SK-N-SH (cell line): ENCODE results near the gene TNFAIP3. TPM values are rescaled to one million over a fixed set of nuclear protein-coding genes. Genes with fewer than 3 reads are reported as not detected.

Experiments used
- CTCF ChIA-PET: fragments of 300-600, 350-600 bp; formaldehyde crosslinking; extraction: SDS; loops from one replicate; lab custom pipeline; 2021; lab: Yijun Ruan, JAX
- POLR2A ChIA-PET: fragments of 350-600 bp; sonication (Branson Sonifier 250); formaldehyde crosslinking; extraction: SDS; loops from one replicate; lab custom pipeline; 2020; ENCODE audit warnings: antibody characterized with exemption, inconsistent platforms; lab: Yijun Ruan, JAX
- DNase-seq: peaks from one replicate; pipeline ENCODE4 v3.0.0; 2012
- H2AFZ ChIP-seq: fragments of 200-600 bp; sonication (generic); 2 replicates; pipeline ENCODE4 v1.8.1; 2016; ENCODE audit warnings: antibody characterized with exemption, mild to moderate bottlenecking, low read depth
- H3F3A ChIP-seq: fragments of 200-600 bp; sonication (generic); replicated peaks from 2 replicates; pipeline ENCODE3; 2016; ENCODE audit warnings: antibody characterized with exemption, mild to moderate bottlenecking; ENCODE audit not compliant: insufficient read depth
- H3K27ac ChIP-seq, 2 experiments: fragments of 200-500 bp in 1 of 2; fragments of 200-600 bp in 1 of 2; sonication (Bioruptor generic) in 1 of 2; sonication (generic), shearing (Covaris generic) in 1 of 2; 2 replicates each; pipeline versions ENCODE4 v1.5.1 to v1.6.1; 2014 to 2016; ENCODE audit warnings: low read depth in 2 of 2, inconsistent platforms in 1 of 2, low read length in 1 of 2, mild to moderate bottlenecking in 1 of 2, mixed read lengths in 1 of 2
- H3K27me3 ChIP-seq: fragments of 200-600 bp; sonication (generic), shearing (Covaris generic); 2 replicates; pipeline ENCODE4 v1.6.1; 2016; ENCODE audit warnings: mixed run types; ENCODE audit not compliant: insufficient read depth
- H3K36me3 ChIP-seq, 2 experiments: fragments of 200-500 bp in 1 of 2; fragments of 200-600 bp in 1 of 2; sonication (Bioruptor generic) in 1 of 2; sonication (generic) in 1 of 2; replicated peaks in 1 of 2; 2 replicates each; pipeline versions ENCODE3 to v1.5.1; 2014 to 2016; ENCODE audit warnings: low read length in 1 of 2, mild to moderate bottlenecking in 1 of 2; ENCODE audit not compliant: insufficient read depth in 2 of 2, control insufficient read depth in 1 of 2
- H3K4me1 ChIP-seq, 2 experiments: fragments of 200-500 bp in 1 of 2; fragments of 200-600 bp in 1 of 2; sonication (Bioruptor generic) in 1 of 2; sonication (generic), shearing (Covaris generic) in 1 of 2; 2 replicates each; pipeline versions ENCODE4 v1.5.1 to v1.6.1; 2014 to 2016; ENCODE audit warnings: low read depth in 1 of 2, low read length in 1 of 2, mixed run types in 1 of 2; ENCODE audit not compliant: insufficient read depth in 2 of 2, control insufficient read depth in 1 of 2
- H3K4me2 ChIP-seq: fragments of 200-600 bp; sonication (generic), shearing (Covaris generic); 2 replicates; pipeline ENCODE4 v1.6.1; 2017; ENCODE audit warnings: mixed run types
- H3K4me3 ChIP-seq, 2 experiments: fragments of 200-500 bp in 1 of 2; fragments of 200-600 bp in 1 of 2; sonication (Bioruptor generic) in 1 of 2; sonication (generic), shearing (Covaris generic) in 1 of 2; 2 replicates each; pipeline versions ENCODE4 v1.5.1 to v1.8.1; 2014 to 2016; ENCODE audit warnings: low read depth in 2 of 2, inconsistent platforms in 1 of 2, low read length in 1 of 2, mild to moderate bottlenecking in 1 of 2, mixed read lengths in 1 of 2, moderate library complexity in 1 of 2
- H3K79me2 ChIP-seq: fragments of 200-600 bp; sonication (generic); 2 replicates; pipeline ENCODE4 v1.8.1; 2017; ENCODE audit warnings: mild to moderate bottlenecking; ENCODE audit not compliant: insufficient read depth
- H3K9ac ChIP-seq: fragments of 200-600 bp; sonication (generic); 2 replicates; pipeline ENCODE4 v1.6.1; 2017; ENCODE audit warnings: mixed run types
- H3K9me2 ChIP-seq: fragments of 200-600 bp; sonication (generic); 2 replicates; pipeline ENCODE4 v1.6.1; 2017; ENCODE audit warnings: mixed run types
- H3K9me3 ChIP-seq: fragments of 200-600 bp; sonication (generic); 2 replicates; pipeline ENCODE4 v1.6.1; 2017; ENCODE audit warnings: mixed run types, mild to moderate bottlenecking, moderate library complexity
- H4K20me1 ChIP-seq: fragments of 200-600 bp; sonication (generic); 2 replicates; pipeline ENCODE4 v1.6.1; 2017; ENCODE audit warnings: mild to moderate bottlenecking, mixed run types; ENCODE audit not compliant: insufficient read depth
- CHD2 ChIP-seq: fragments of 150-350 bp; IDR thresholded peaks from 2 replicates; pipeline ENCODE4 v1.6.1; 2018; ENCODE audit warnings: low read length; ENCODE audit not compliant: partially characterized antibody
- ELF1 ChIP-seq: IDR thresholded peaks from 2 replicates; pipeline ENCODE4 v1.4.0; 2012
- EZH2phosphoT487 ChIP-seq: fragments of 200-600 bp; sonication (generic); IDR thresholded peaks from 2 replicates; pipeline ENCODE4 v1.6.1; 2017; ENCODE audit warnings: low read depth, mixed run types, mild to moderate bottlenecking, antibody characterized with exemption, moderate library complexity, borderline replicate concordance
- FOSL2 ChIP-seq: IDR thresholded peaks from 2 replicates; pipeline ENCODE4 v1.4.0; 2012; ENCODE audit warnings: low read depth, mild to moderate bottlenecking, moderate library complexity, borderline replicate concordance
- FOXJ3 ChIP-seq: sonication (generic); formaldehyde crosslinking; IDR thresholded peaks from 2 replicates; pipeline ENCODE4 v1.5.1; 2020; ENCODE audit warnings: mild to moderate bottlenecking, missing genetic modification reagents
- FOXM1 ChIP-seq: IDR thresholded peaks from 2 replicates; pipeline ENCODE4 v1.4.0; 2012; ENCODE audit warnings: low read depth, mild to moderate bottlenecking
- GATA2 ChIP-seq: sonication (generic); formaldehyde crosslinking; IDR thresholded peaks from 2 replicates; pipeline ENCODE4 v1.5.0; 2020; ENCODE audit warnings: mild to moderate bottlenecking, missing genetic modification reagents
- JUND ChIP-seq: IDR thresholded peaks from 2 replicates; pipeline ENCODE4 v1.4.0; 2012
- MEF2A ChIP-seq: IDR thresholded peaks from 2 replicates; pipeline ENCODE4 v1.4.0; 2012; ENCODE audit warnings: low read depth, borderline replicate concordance
- MXI1 ChIP-seq: IDR thresholded peaks from 2 replicates; pipeline ENCODE4 v1.6.1; 2012; ENCODE audit warnings: mild to moderate bottlenecking, low read depth, low read length, improper control_type of control experiment
- NFIC ChIP-seq: IDR thresholded peaks from 2 replicates; pipeline ENCODE4 v1.4.0; 2012; ENCODE audit warnings: borderline replicate concordance
- NRF1 ChIP-seq: IDR thresholded peaks from 2 replicates; pipeline ENCODE4 v1.6.1; 2012; ENCODE audit warnings: low read depth, mild to moderate bottlenecking, low read length
- POLR2AphosphoS5 ChIP-seq: IDR thresholded peaks from 2 replicates; pipeline ENCODE4 v1.6.1; 2012; ENCODE audit warnings: low read depth, low read length
- REST ChIP-seq: IDR thresholded peaks from 2 replicates; pipeline ENCODE4 v1.6.1; 2012; ENCODE audit warnings: mild to moderate bottlenecking, low read depth, low read length, moderate library complexity
- RFX5 ChIP-seq: IDR thresholded peaks from 2 replicates; pipeline ENCODE4 v1.6.1; 2012; ENCODE audit warnings: mild to moderate bottlenecking, improper control_type of control experiment, low read length
- TAF1 ChIP-seq: IDR thresholded peaks from 2 replicates; pipeline ENCODE4 v1.6.1; 2012; ENCODE audit warnings: low read depth, mild to moderate bottlenecking, low read length, moderate library complexity, borderline replicate concordance
- TCF12 ChIP-seq: IDR thresholded peaks from 2 replicates; pipeline ENCODE4 v1.4.0; 2012
- YY1 ChIP-seq: IDR thresholded peaks from 2 replicates; pipeline ENCODE4 v1.4.0; 2012; ENCODE audit warnings: low read depth, mild to moderate bottlenecking
- WGBS: methylation state at CpG from one replicate; pipeline ENCODE4 v1.1.6; 2017; ENCODE audit warnings: low lambda C conversion rate; 5-methylcytosine and 5-hydroxymethylcytosine counted together
- polyA plus RNA-seq, 3 experiments: library from polyadenylated mRNA; depleted of rRNA; stranded (reverse); fragments of >200 nt; gene quantifications; 2 replicates each; pipeline ENCODE4 v1.2.3, GENCODE V29; 2012
- TF ChIP-seq, protein P1 (sequence below): fragments of 150-350 bp; IDR thresholded peaks from 2 replicates; pipeline ENCODE4 v1.6.1; 2016; ENCODE audit warnings: mild to moderate bottlenecking, low read depth, low read length

TNFAIP3 gene
- polyA plus RNA-seq, 1 of the 3 experiments (the other 2 are of a cell fraction) = 1.0 TPM

- TF ChIP-seq REST = no peak
- TF ChIP-seq NRF1 = no peak
- no peak for TF ChIP-seq EZH2phosphoT487
- TF ChIP-seq, all 33 proteins: peak for 0
Measured at GRCh38 chr6:137868721-137869548, 1.9 kb downstream of the TNFAIP3 start (continued).

DNA sequence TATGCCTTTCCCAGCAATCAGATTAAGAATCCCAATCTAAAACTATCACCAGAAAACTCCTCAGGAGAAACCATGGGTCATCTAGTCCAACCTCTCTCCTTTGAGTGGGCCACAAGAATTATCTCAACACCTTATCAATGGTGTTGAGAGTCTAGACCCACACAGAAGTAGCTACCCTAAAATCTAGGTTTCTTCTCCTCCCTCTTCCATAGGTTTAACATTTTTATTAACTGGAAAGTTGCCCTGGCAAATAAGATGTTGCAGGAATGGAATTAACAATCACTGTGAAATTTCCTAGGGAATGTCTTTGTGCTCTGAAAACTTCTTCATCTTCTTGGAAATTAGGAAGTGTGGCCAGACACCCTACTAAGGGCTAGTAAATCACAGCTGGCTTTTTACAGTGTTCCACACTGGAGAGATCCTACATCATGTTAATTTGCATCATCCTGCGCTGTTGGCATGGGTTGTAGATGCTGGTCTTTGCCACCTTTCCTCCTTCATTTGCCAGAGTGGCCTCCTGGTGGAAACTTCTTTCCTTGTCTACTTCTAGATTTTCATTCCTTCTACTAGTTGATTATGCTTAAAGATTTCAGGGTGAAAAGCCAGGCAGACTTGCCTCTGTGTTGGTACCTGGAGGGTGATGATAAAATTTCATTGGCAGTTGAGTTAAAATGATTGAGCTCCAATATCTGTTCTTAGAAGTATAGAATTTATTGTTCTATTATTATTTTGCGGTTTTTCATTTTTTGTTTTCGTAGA is 2.7 kb downstream of the TNFAIP3 start:
- WGBS = 73% methylated on average over 3 of the region's 3 CpGs
- H3K4me1 ChIP-seq = peaks cover 0 to 8% of the 10 kb centered on the region in 2 experiments; a peak in 1 of 4 replicates
- POLR2A ChIA-PET = no interaction called here

GRCh38 chr6:137870308-137870644 is 3.2 kb downstream of the TNFAIP3 start:
- Histone ChIP-seq H3K4me2 (no peak overlapping the region), H3K9ac (no peak overlapping the region), H3K9me2 (no peaks in the 10 kb centered on the region), H3K27ac (no peak overlapping the region), H3F3A (peaks cover 13% of the 10 kb centered on the region), H3K9me3 (no peaks in the 10 kb centered on the region), H3K36me3 (no peaks in the 10 kb centered on the region), H3K79me2 (no peaks in the 10 kb centered on the region), H4K20me1 (no peaks in the 10 kb centered on the region), H3K4me1 (peaks cover 0 to 8% of the 10 kb centered on the region in 2 experiments; a peak in 1 of 4 replicates), H3K27me3 (no peaks in the 10 kb centered on the region; the same call in 1 of the 2 replicates), H2AFZ (no peak overlapping the region), H3K4me3 (no peak overlapping the region)
- POLR2A ChIA-PET = no interaction called here
- WGBS = 43% methylated on average over 5 of the region's 5 CpGs
- CTCF ChIA-PET = no interaction called here
- DNase-seq = no peak
- TF ChIP-seq FOXJ3 (CRISPR knock-in tag) = no peak
- no peak for TF ChIP-seq RFX5
- TF ChIP-seq EZH2phosphoT487 = no peak
- no peak for TF ChIP-seq MEF2A
- no peak for TF ChIP-seq TCF12
- TF ChIP-seq GATA2 = no peak
- TF ChIP-seq CHD2 = no peak
- no peak for TF ChIP-seq FOXM1
- TF ChIP-seq JUND = no peak
- no peak for TF ChIP-seq TAF1
- no peak for TF ChIP-seq NFIC
- no peak for TF ChIP-seq MXI1
- no peak for TF ChIP-seq FOSL2
- no peak for TF ChIP-seq POLR2AphosphoS5
- TF ChIP-seq, protein P1, sequence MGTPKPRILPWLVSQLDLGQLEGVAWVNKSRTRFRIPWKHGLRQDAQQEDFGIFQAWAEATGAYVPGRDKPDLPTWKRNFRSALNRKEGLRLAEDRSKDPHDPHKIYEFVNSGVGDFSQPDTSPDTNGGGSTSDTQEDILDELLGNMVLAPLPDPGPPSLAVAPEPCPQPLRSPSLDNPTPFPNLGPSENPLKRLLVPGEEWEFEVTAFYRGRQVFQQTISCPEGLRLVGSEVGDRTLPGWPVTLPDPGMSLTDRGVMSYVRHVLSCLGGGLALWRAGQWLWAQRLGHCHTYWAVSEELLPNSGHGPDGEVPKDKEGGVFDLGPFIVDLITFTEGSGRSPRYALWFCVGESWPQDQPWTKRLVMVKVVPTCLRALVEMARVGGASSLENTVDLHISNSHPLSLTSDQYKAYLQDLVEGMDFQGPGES = no peak

More for the DNA sequence above, 2.7 kb downstream of the TNFAIP3 start:
- Histone ChIP-seq H3K79me2 (no peaks in the 10 kb centered on the region), H3K36me3 (no peaks in the 10 kb centered on the region), H3K4me3 (no peak overlapping the region), H2AFZ (no peak overlapping the region), H4K20me1 (no peaks in the 10 kb centered on the region), H3K4me2 (no peak overlapping the region), H3K9me3 (no peaks in the 10 kb centered on the region), H3K27ac (no peak overlapping the region), H3K9ac (no peak overlapping the region), H3K9me2 (no peaks in the 10 kb centered on the region), H3K27me3 (no peaks in the 10 kb centered on the region; the same call in 1 of the 2 replicates), H3F3A (peaks cover 13% of the 10 kb centered on the region)
- CTCF ChIA-PET = no interaction called here
- TF ChIP-seq NFIC (no peak), ELF1 (no peak), YY1 (no peak)
- no peak for DNase-seq
